Measurements from ENCODE around the gene NKX2-1. TPM values are rescaled to one million over a fixed set of nuclear protein-coding genes. Genes with fewer than 3 reads are reported as not detected.

NKX2-1 gene
- polyA plus RNA-seq, 1 donor from 2014 or later = 1.5 TPM

- no peaks in the 10 kb centered on the region for H4K20me1 ChIP-seq (ENCODE audit: insufficient read depth)
- H3K4me3 ChIP-seq (ENCODE audit: low read length) = no peak overlapping the region
- H3K9me2 ChIP-seq (ENCODE audit: insufficient read depth, low read length) = no peaks in the 10 kb centered on the region
- peaks cover 4% of the 10 kb centered on the region for H3K9me3 ChIP-seq (ENCODE audit: low read length)
- H3K27me3 ChIP-seq (ENCODE audit: insufficient read depth, low read depth, low read length) = peaks cover 100% of the 10 kb centered on the region
- TF ChIP-seq POLR2AphosphoS5 (IDR thresholded peaks at IDR 0.05) = peak; percentile 62
- no peak for TF ChIP-seq EZH2 (IDR thresholded peaks at IDR 0.05; ENCODE audit: borderline replicate concordance, insufficient read depth, low read length, poor library complexity, severe bottlenecking)
- TF ChIP-seq RAD21 (conservative IDR thresholded peaks at IDR 0.05) = no peak
- no peak overlapping the region for H3K4me2 ChIP-seq (ENCODE audit: low read length)
- no peak overlapping the region for H3K27ac ChIP-seq (ENCODE audit: low read length)
- H2AFZ ChIP-seq (ENCODE audit: low read depth, low read length) = no peak overlapping the region
- H3K79me2 ChIP-seq (replicated peaks; ENCODE audit: insufficient read depth, low read length) = no peaks in the 10 kb centered on the region
- no peaks in the 10 kb centered on the region for H3K36me3 ChIP-seq (ENCODE audit: insufficient read depth, low read length)
- no peak overlapping the region for H3K9ac ChIP-seq (ENCODE audit: low read length)
- no peaks in the 10 kb centered on the region for H3F3A ChIP-seq (ENCODE audit: insufficient read depth, low read length, poor library complexity, severe bottlenecking)
Measured at GRCh38 chr14:36507847-36508417, 12.1 kb downstream of the NKX2-1 start.

- no peaks in the 10 kb centered on the region for H3K36me3 ChIP-seq (ENCODE audit: insufficient read depth, low read length)
- TF ChIP-seq CTCF (IDR thresholded peaks at IDR 0.05; ENCODE audit: poor library complexity, severe bottlenecking) = no peak
- TF ChIP-seq TAF1 (IDR thresholded peaks at IDR 0.05; ENCODE audit: low read depth) = no peak
- no peak for TF ChIP-seq RAD21 (conservative IDR thresholded peaks at IDR 0.05)
- TF ChIP-seq POLR2AphosphoS5 (IDR thresholded peaks at IDR 0.05) = no peak
- no peak for TF ChIP-seq EP300 (conservative IDR thresholded peaks at IDR 0.05; ENCODE audit: poor library complexity, severe bottlenecking)
- TF ChIP-seq MXI1 (conservative IDR thresholded peaks at IDR 0.05; ENCODE audit: poor library complexity, severe bottlenecking) = no peak
- TF ChIP-seq REST (IDR thresholded peaks at IDR 0.05; ENCODE audit: borderline replicate concordance) = no peak
- no peak for TF ChIP-seq SMC3 (conservative IDR thresholded peaks at IDR 0.05; ENCODE audit: poor library complexity)
- TF ChIP-seq EZH2 (IDR thresholded peaks at IDR 0.05; ENCODE audit: borderline replicate concordance, insufficient read depth, low read length, poor library complexity, severe bottlenecking) = no peak
- no peaks in the 10 kb centered on the region for H3K79me2 ChIP-seq (replicated peaks; ENCODE audit: insufficient read depth, low read length)
- no peak overlapping the region for H2AFZ ChIP-seq (ENCODE audit: low read depth, low read length)
- H3K4me3 ChIP-seq (ENCODE audit: low read length) = no peak overlapping the region
- H3K4me2 ChIP-seq (ENCODE audit: low read length) = no peak overlapping the region
- no peaks in the 10 kb centered on the region for H3F3A ChIP-seq (ENCODE audit: insufficient read depth, low read length, poor library complexity, severe bottlenecking)
- H3K27me3 ChIP-seq (ENCODE audit: insufficient read depth, low read depth, low read length) = peaks cover 100% of the 10 kb centered on the region
- no peak overlapping the region for H3K27ac ChIP-seq (ENCODE audit: low read length)
- peaks cover 4% of the 10 kb centered on the region for H3K9me3 ChIP-seq (ENCODE audit: low read length)
- no peaks in the 10 kb centered on the region for H4K20me1 ChIP-seq (ENCODE audit: insufficient read depth)
- H3K9me2 ChIP-seq (ENCODE audit: insufficient read depth, low read length) = no peaks in the 10 kb centered on the region
- H3K9ac ChIP-seq (ENCODE audit: low read length) = no peak overlapping the region
Measured at GRCh38 chr14:36506732-36507614, 13.1 kb downstream of the NKX2-1 start.
